K562 (cell line): Measurements from ENCODE around the gene WDR93.

Source experiments
- ELF2 ChIP-seq: fragments of 250-450 bp; sonication (Bioruptor Pico); IDR thresholded peaks from 2 replicates; pipeline ENCODE4 v1.5.0; 2021; ENCODE audit warnings: mild to moderate bottlenecking
- ETV5 ChIP-seq: sonication (generic); formaldehyde crosslinking; IDR thresholded peaks from 2 replicates; pipeline ENCODE4 v1.4.0; 2020; ENCODE audit warnings: low read depth, mild to moderate bottlenecking, missing genetic modification reagents
- EZH2 ChIP-seq: IDR thresholded peaks from 2 replicates; pipeline ENCODE4 v1.6.1; 2012; ENCODE audit warnings: low read depth, mild to moderate bottlenecking, inconsistent platforms, low read length, borderline replicate concordance
- GABPA ChIP-seq: fragments of 200-800 bp; sonication (Bioruptor generic); conservative IDR thresholded peaks from 2 replicates; pipeline ENCODE4 v1.6.1; 2016; ENCODE audit warnings: low read depth, missing genetic modification characterization, missing compliant biosample characterization
- HNRNPUL1 ChIP-seq: fragments of 200-400 bp; formaldehyde crosslinking; IDR thresholded peaks from 2 replicates; pipeline ENCODE4 v1.6.1; 2017; ENCODE audit warnings: low read length
- PCBP1 ChIP-seq: fragments of 200-400 bp; formaldehyde crosslinking; IDR thresholded peaks from 2 replicates; pipeline ENCODE4 v1.6.1; 2018; ENCODE audit warnings: mild to moderate bottlenecking, low read depth, low read length; ENCODE audit not compliant: poor library complexity, severe bottlenecking
- POLR2A ChIP-seq: fragments of 450-650 bp; conservative IDR thresholded peaks from 2 replicates; pipeline ENCODE4 v1.6.1; 2016
- RAD21 ChIP-seq, 2 experiments: fragments of 250-450 bp in 1 of 2; fragments of 450-650 bp in 1 of 2; sonication (Bioruptor Pico) in 1 of 2; formaldehyde crosslinking in 1 of 2; IDR thresholded peaks in 1 of 2; conservative IDR thresholded peaks in 1 of 2; 2 replicates each; pipeline versions ENCODE4 v1.4.0 to v1.8.0; 2020 to 2022; ENCODE audit warnings: mild to moderate bottlenecking in 2 of 2, moderate library complexity in 1 of 2
- SOX6 ChIP-seq: fragments of 450-650 bp; IDR thresholded peaks from 2 replicates; pipeline ENCODE4 v1.6.1; 2014; ENCODE audit warnings: mild to moderate bottlenecking
- TSC22D4 ChIP-seq: fragments of 450-650 bp; IDR thresholded peaks from 2 replicates; pipeline ENCODE4 v1.6.1; 2016; ENCODE audit warnings: missing genetic modification characterization, missing biosample characterization, control low read depth
- ZNF143 ChIP-seq: sonication (generic); formaldehyde crosslinking; IDR thresholded peaks from 2 replicates; pipeline ENCODE4 v1.9.0; 2022; ENCODE audit warnings: mild to moderate bottlenecking, missing genetic modification reagents
- ZNF561 ChIP-seq: fragments of 450-650 bp; formaldehyde crosslinking; conservative IDR thresholded peaks from 2 replicates; pipeline ENCODE4 v1.4.0; 2020; ENCODE audit warnings: mild to moderate bottlenecking, moderate library complexity
- TF ChIP-seq, protein P1 (sequence below): fragments of 250-450 bp; sonication (Bioruptor Pico); IDR thresholded peaks from 2 replicates; pipeline ENCODE4 v1.4.0; 2020

DNA sequence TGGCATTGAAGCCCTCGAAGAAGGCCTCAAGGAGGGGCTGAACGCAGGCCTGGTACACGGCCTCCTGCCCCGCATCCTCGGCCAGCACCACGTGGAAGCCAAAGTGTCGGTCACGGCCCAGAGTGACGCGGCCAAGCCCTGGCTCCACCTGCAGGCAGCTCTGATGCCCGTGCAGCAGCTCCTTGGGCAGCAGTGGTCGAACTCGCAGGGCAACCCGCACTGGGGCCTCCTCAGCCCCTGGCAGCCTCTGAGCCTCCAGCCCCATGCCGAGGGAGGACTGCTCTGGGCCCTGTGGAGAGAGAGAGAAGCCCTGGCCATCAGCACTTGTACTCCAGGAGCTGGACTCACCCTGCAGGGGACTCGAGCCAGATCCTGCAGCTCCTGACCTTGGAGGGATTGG is 37.9 kb upstream of the WDR93 start:
- TF ChIP-seq ELF2 (CRISPR knock-in tag), result no peak
- no peak for TF ChIP-seq ETV5 (CRISPR knock-in tag)
- no peak for TF ChIP-seq SOX6
- TF ChIP-seq ZNF143, result no peak
- TF ChIP-seq RAD21 (CRISPR knock-in tag; conservative IDR thresholded peaks at IDR 0.05 in 1 of 2, IDR thresholded peaks at IDR 0.05 in 1 of 2), result no peak
- no peak for TF ChIP-seq PCBP1
- no peak for TF ChIP-seq TSC22D4
- TF ChIP-seq HNRNPUL1, result no peak
- TF ChIP-seq EZH2, result no peak
- TF ChIP-seq POLR2A, result no peak
- TF ChIP-seq, protein P1, sequence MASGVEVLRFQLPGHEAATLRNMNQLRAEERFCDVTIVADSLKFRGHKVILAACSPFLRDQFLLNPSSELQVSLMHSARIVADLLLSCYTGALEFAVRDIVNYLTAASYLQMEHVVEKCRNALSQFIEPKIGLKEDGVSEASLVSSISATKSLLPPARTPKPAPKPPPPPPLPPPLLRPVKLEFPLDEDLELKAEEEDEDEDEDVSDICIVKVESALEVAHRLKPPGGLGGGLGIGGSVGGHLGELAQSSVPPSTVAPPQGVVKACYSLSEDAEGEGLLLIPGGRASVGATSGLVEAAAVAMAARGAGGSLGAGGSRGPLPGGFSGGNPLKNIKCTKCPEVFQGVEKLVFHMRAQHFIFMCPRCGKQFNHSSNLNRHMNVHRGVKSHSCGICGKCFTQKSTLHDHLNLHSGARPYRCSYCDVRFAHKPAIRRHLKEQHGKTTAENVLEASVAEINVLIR (CRISPR knock-in tag), result no peak
- TF ChIP-seq ZNF561, result no peak
- TF ChIP-seq GABPA, result no peak
